Embryonic facial prominence (tissue), 1 donor: ENCODE results near the gene PRCP.

Experiments used
- DNase-seq: peaks from one replicate; pipeline ENCODE4 v3.0.0-alpha.2; 2016; ENCODE audit errors: extremely low spot score

PRCP gene

GRCh38 chr11:82831364-82831763 lies 68.9 kb downstream of the PRCP start:
- no peak for DNase-seq

- DNase-seq, result no peak
These were observed 69.5 kb downstream of the PRCP start for GRCh38 chr11:82830746-82831145.

DNA sequence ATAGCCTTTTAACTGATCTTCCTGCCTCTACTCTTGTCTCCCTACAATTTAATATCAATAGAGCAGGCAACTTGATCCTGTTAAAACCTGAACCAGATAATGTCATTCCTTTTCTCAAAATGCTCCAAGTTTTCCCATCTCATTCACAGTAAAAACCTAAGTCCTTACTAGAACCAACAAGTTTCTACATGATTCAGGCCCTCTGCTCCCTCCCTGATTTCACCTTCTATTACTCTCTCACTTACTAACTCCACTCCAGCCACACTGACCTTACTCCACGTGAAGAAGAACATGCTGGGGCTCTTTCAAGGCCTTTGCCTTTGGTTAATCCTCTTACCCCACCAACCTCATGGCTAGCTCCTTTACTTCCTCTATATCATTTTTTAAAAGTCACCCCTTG lies 71.1 kb downstream of the PRCP start:
- no peak for DNase-seq

DNA sequence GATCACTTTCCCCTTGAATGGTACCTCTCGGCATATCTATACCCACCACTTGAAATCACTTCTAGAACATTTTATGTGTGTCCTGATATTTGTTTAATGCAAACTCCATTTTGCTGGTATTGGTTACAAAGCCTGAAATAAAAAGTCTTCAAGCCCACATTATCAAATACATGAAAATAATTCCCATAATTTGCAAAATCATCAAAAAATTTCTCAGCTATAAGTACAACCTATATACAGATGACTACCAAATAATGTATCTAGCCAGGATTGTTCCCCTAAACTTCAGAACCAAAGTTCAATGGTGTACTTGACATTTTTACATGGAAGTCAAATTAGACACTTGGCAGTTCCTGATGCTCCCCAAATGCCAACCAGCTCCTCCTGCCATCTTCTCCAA lies 71.8 kb downstream of the PRCP start:
- no peak for DNase-seq

- no peak for DNase-seq
These were observed 73.7 kb downstream of the PRCP start for GRCh38 chr11:82826526-82826925.

GRCh38 chr11:82823647-82824619 lies 76.3 kb downstream of the PRCP start:
- no peak for DNase-seq

- DNase-seq, result no peak
These were observed 81.7 kb downstream of the PRCP start for GRCh38 chr11:82818409-82819043.

DNA sequence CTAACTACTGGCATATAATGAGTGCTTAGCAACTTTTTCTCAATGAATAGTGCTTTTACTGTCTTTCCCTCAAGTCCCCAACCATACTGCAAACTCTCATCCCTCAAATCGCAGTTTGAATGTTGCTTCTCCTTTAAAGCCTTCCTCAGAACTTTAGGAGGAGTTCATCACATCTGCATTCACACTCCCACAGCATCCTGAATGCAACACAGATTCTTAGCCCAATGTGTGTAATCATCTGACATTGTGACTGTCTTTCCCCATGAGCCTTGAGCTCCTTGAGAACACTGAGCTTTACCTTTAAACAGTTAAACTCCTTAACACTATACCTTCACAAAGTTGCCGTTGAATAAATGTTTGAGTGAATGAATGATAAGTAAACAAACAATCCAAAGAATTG lies 84.8 kb downstream of the PRCP start:
- DNase-seq, result no peak

- no peak for DNase-seq
These were observed 85.9 kb downstream of the PRCP start for GRCh38 chr11:82814379-82814778.

GRCh38 chr11:82811369-82811768 lies 88.9 kb downstream of the PRCP start:
- DNase-seq, result no peak

GRCh38 chr11:82810738-82811137 lies 89.5 kb downstream of the PRCP start:
- DNase-seq, result no peak

GRCh38 chr11:82810326-82810725 lies 89.9 kb downstream of the PRCP start:
- DNase-seq, result no peak

- no peak for DNase-seq
These were observed 92.6 kb downstream of the PRCP start for GRCh38 chr11:82807646-82808045.

GRCh38 chr11:82802710-82803109 lies 97.5 kb downstream of the PRCP start:
- DNase-seq, result no peak

- no peak for DNase-seq
These were observed 103.0 kb downstream of the PRCP start for GRCh38 chr11:82796998-82797961.

DNA sequence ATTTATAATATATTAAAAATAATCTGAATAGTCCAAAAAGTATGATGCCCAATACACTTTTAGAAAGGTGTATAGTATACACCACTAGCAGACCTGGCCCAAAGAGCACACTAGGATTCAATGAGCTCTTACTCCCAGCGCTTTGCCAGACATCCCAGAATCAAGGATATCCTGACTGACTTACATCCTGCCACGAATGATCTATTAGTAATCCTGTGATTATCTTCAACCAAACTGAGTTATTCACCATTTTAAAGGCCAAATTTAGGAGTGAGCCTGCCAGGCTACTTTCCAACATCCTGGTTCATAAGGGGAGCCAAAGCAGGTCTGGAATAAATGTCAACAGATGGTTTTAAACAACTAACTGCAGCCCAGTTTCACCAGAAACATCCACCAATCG lies 105.7 kb downstream of the PRCP start:
- no peak for DNase-seq

DNA sequence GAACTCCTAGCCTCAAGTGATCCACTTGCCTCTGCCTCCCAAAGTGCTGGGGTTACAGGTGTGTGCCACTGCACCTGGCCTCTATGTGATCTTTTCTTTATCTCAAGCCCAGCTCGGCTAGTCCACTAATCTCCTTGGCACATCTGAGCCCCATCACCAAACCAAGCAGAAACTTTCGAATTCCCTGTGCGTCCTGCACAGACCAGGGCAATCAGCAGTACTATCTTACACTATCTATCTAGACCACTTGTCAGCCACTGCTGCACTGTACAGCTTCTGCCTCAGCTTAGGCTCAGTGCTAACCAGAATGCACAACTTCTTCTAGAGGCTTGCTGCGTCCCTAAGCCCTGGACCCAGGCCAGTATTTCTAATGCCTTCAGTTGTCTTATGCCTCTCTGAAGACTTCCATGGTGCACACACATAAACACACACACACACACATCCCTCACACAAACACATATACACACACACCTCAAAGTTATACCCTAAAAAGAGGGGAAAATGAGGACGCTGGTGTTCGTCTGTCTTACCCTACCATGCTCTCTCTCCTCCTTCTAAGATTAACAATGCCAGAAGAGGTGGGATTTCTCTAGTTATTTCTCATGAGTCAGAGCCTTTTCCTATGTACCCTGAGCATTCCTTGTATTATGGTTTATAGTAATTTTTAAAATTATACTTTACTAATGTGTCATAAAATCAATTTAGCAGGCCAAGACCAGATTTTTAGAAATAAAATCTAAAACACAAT lies 107.2 kb downstream of the PRCP start:
- no peak for DNase-seq

DNA sequence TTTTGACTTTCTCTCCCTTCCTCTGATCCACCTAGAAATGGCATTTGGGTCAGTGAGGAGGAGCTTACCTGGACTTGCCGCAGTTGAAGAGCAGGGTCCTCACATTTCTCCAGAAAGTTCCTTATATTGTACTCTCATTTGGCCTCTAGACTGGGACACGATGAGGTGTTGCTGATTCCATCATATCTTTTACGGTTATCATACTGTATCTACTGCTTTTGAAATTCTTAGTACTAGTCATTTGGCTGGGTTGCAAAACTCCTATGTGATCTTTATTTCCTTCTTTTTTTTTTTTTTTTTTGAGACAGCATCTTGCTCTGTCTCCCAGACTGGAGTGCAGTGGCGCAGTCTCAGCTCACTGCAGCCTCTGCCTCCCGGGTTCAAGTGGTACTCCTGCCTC lies 107.9 kb downstream of the PRCP start:
- DNase-seq, result no peak

DNA sequence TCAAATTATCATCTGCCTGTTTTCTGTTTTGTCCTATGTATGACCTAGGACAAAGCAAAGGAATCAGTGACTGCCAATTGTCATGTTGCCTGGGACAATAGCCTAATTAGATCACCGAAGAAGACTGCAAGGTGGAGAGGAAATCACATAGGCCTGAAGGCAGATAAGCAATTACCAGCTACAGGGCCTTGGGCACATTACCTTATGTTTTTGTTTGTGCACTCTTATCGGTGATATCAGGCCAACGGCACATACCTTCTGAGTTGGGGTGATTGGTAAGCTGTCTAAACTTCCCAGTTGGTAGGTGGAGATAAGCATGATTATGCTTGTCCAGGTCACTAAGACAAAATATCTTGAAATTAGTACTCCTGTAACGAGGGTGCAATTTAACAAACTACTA lies 108.5 kb downstream of the PRCP start:
- no peak for DNase-seq

GRCh38 chr11:82790723-82791484 lies 109.3 kb downstream of the PRCP start:
- no peak for DNase-seq

- DNase-seq, result no peak
These were observed 112.2 kb downstream of the PRCP start for GRCh38 chr11:82787981-82788380.
